Mucosa of descending colon (tissue), 3 donors: ENCODE data around the gene SPOP. TPM values are rescaled to one million over a fixed set of nuclear protein-coding genes. Genes with fewer than 3 reads are reported as not detected.
A peak's percentile ranks its signal among the peaks of the same experiment; 100 is the strongest.

Source experiments
- ATAC-seq: fragments of 200-7000 bp; cut with Tn5 transposase; one replicate; pipeline ENCODE4 v1.9.1; 2020; ENCODE audit warnings: mild to moderate bottlenecking, moderate library complexity
- DNase-seq, 3 donors: peaks; one replicate each; pipeline ENCODE4 v3.0.0-alpha.2; 2020
- H3K36me3 ChIP-seq: fragments of 200-600 bp; one replicate; pipeline ENCODE4 v1.8.0; 2021; ENCODE audit warnings: low read depth, mild to moderate bottlenecking
- H3K4me1 ChIP-seq: fragments of 200-600 bp; one replicate; pipeline ENCODE4 v1.8.0; 2021; ENCODE audit warnings: low read depth, mild to moderate bottlenecking
- H3K4me3 ChIP-seq: fragments of 200-600 bp; one replicate; pipeline ENCODE4 v1.8.0; 2021; ENCODE audit warnings: mild to moderate bottlenecking
- H3K9me3 ChIP-seq: fragments of 200-600 bp; one replicate; pipeline ENCODE4 v1.8.0; 2021; ENCODE audit warnings: mild to moderate bottlenecking
- CTCF ChIP-seq: fragments of 200-600 bp; IDR thresholded peaks from one replicate; pipeline ENCODE4 v1.8.0; 2022; ENCODE audit warnings: antibody characterized with exemption, mild to moderate bottlenecking
- intact Hi-C, 2 donors: fragments of 100-400 bp; cut with DNase I in 1 of 2; cut with micrococcal nuclease in 1 of 2; formaldehyde crosslinking; loops; one replicate each; pipeline versions ENCODE4 v1.11.0 to v1.11.1; 2022; cut with DNase I, micrococcal nuclease
- total RNA-seq, 3 donors: library from RNA; stranded (reverse); fragmentation: NEBNext Ultra II Directional in 2 of 3; extraction: Animal tissue kit (Norgen Biotek cat#: 25700) in 2 of 3; gene quantifications; one replicate each; pipeline versions ENCODE4 v1.2.1 to v1.2.4, GENCODE V29; 2021 to 2023
- donor health status: DM: no; HTN: no; CAD: no; lungs with moderate emphysema.
- donor health status: DM: no; HTN: no; CAD: no.
- donor health status: DM: no; HTN: yes; CAD: no.

Gene SPOP
- total RNA-seq, 3 donors from 2014 or later, result 47.6 to 213 (median 56.2) TPM

GRCh38 chr17:49565948-49566491 lies 111.9 kb downstream of the SPOP start:
- intact Hi-C loops, result loop anchor here (10.0 kb wide), 2 partner anchors 289 to 429 kb away; partner anchors contain the start of gene DLX3 (in 1 of the 2)
- peak in 1 of 3 donors; percentile 20 for DNase-seq
- H3K9me3 ChIP-seq, result no peaks in the 10 kb centered on the region
- TF ChIP-seq CTCF, result no peak
- ATAC-seq, result peak; percentile 7
- H3K36me3 ChIP-seq, result no peaks in the 10 kb centered on the region
- H3K4me1 ChIP-seq, result peaks cover 4% of the 10 kb centered on the region
- H3K4me3 ChIP-seq, result no peak overlapping the region

GRCh38 chr17:49564638-49565037 lies 113.3 kb downstream of the SPOP start:
- H3K4me3 ChIP-seq, result no peak overlapping the region
- peaks cover 3% of the 10 kb centered on the region for H3K4me1 ChIP-seq
- no peak for TF ChIP-seq CTCF
- intact Hi-C loops, result loop anchor here (10.0 kb wide), 2 partner anchors 290 to 430 kb away; partner anchors contain the start of gene DLX3 (in 1 of the 2)
- H3K9me3 ChIP-seq, result no peaks in the 10 kb centered on the region
- peak; percentile 37 for ATAC-seq
- DNase-seq, result no peak
- no peaks in the 10 kb centered on the region for H3K36me3 ChIP-seq

DNA sequence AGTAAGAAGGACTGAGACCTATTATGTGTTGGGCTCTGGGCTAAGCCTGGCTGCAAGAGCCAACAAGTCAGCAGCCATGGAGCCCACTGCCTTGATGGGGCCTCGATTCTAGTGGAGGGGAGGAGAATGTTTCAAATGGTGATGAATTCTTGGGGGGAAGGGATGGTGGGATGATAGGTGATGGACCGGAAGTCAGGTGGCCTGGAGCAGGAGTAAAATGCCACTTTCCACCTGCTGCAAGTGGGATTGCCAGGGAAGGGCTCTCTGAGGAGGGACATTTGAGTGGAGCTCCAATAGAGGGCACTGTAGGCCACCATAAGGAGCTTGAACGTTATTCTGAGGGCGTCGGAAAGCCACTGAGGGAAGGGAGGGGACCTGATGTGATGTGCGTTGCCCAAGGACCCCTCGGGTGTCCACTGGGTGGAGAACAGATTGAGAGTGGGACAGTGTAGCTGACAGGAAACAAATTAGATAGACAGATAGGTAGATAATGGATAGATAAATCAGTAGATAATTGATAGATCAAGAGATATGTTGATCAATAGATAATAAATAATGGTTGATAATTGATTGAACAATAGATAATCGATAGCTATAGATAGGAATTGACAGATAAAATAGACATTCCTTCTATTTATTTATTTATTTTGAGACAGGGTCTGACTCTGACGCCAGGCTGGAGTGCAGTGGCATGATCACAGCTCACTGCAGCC lies 120.4 kb downstream of the SPOP start:
- Histone ChIP-seq H3K36me3 (no peaks in the 10 kb centered on the region), H3K9me3 (no peaks in the 10 kb centered on the region), H3K4me3 (no peak overlapping the region), H3K4me1 (no peaks in the 10 kb centered on the region)
- peak; percentile 28 for TF ChIP-seq CTCF
- DNase-seq, result peak in 1 of 3 donors; percentile 41
- ATAC-seq, result peak; percentile 68
- intact Hi-C loops, result loop anchor here (5.0 to 10.0 kb wide), 5 partner anchors 63 to 243 kb away; partner anchors contain the start of gene NGFR (in 1 of the 2)

- peak; percentile 97 for TF ChIP-seq CTCF
Measured at GRCh38 chr17:49556223-49556943, 121.5 kb downstream of the SPOP start.

GRCh38 chr17:49555495-49556222 lies 122.2 kb downstream of the SPOP start:
- no peaks in the 10 kb centered on the region for H3K4me1 ChIP-seq

More at GRCh38 chr17:49556223-49556943, 121.5 kb downstream of the SPOP start:
- H3K4me3 ChIP-seq, result no peak overlapping the region
- no peaks in the 10 kb centered on the region for H3K4me1 ChIP-seq
- no peaks in the 10 kb centered on the region for H3K9me3 ChIP-seq
- DNase-seq (peak; percentile 75 to 86 (median 79)), ATAC-seq (peak; percentile 91)
- H3K36me3 ChIP-seq, result no peaks in the 10 kb centered on the region
- intact Hi-C loops, result loop anchor here (5.0 to 10.0 kb wide), 5 partner anchors 62 to 242 kb away; partner anchors contain the start of gene NGFR (in 1 of the 2)

More at GRCh38 chr17:49555495-49556222, 122.2 kb downstream of the SPOP start:
- intact Hi-C loops, result loop anchor here (5.0 to 10.0 kb wide), 5 partner anchors 61 to 241 kb away; partner anchors contain the start of gene NGFR (in 1 of the 2)
- no peak for TF ChIP-seq CTCF
- ATAC-seq (no peak), DNase-seq (no peak)
- no peak overlapping the region for H3K4me3 ChIP-seq
- no peaks in the 10 kb centered on the region for H3K9me3 ChIP-seq
- no peaks in the 10 kb centered on the region for H3K36me3 ChIP-seq
